Measurements from ENCODE around the gene CCL18. TPM values are rescaled to one million over a fixed set of nuclear protein-coding genes. Genes with fewer than 3 reads are reported as not detected.

Gene CCL18
- total and polyA plus RNA-seq, 2 of the 8 experiments (the other 6 are each of a cell fraction or from before 2014, with no cell fraction given), result not detected

DNA sequence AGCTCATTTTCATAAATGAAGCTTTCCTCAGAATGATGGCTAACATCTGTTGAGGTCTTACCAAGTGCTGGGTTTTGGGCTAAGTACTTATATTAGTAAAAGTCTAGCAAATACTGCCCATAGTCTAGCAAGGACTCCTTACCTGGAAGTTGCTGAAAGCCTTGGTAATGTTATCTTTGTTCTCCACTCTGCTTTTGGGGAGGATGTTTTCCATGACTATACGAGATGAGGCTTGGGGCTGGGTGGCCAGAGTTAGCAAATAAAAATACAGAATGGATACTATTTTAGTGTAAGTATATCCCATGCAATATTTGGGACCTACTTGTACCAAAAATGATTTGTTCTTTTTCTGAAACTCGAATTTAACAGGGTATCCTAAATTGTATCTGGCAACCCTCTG is 7.7 kb downstream of the CCL18 start:
- Histone ChIP-seq H2BK120ac (replicated peaks; ENCODE audit: low read depth, low read length) (no peak overlapping the region), H4K20me1 (replicated peaks in 1 of 2; ENCODE audit: control insufficient read depth in 1 of 2, insufficient read depth in 2 of 2, low read length in 2 of 2) (no peaks in the 10 kb centered on the region), H3K27me3 (replicated peaks in 1 of 4; ENCODE audit: control insufficient read depth in 3 of 4, extremely low read depth in 1 of 4, insufficient read depth in 3 of 4, low read length in 3 of 4) (no peaks in the 10 kb centered on the region), H2BK12ac (ENCODE audit: low read depth, low read length) (no peak overlapping the region), H3K79me2 (ENCODE audit: control insufficient read depth in 1 of 2, insufficient read depth in 2 of 2, low read length in 2 of 2) (no peaks in the 10 kb centered on the region), H3K79me1 (ENCODE audit: low read depth, low read length) (no peaks in the 10 kb centered on the region), H4K5ac (ENCODE audit: insufficient read length, low read depth, low read length) (no peak overlapping the region), H3K23me2 (ENCODE audit: low read depth, low read length) (no peaks in the 10 kb centered on the region), H3K56ac (replicated peaks; ENCODE audit: insufficient read length, low read depth, low read length) (no peak overlapping the region), H3K4me2 (ENCODE audit: insufficient read depth in 1 of 2, low read depth in 2 of 2, low read length in 2 of 2) (no peak overlapping the region), H3K27ac (ENCODE audit: low read depth, low read length) (no peak overlapping the region), H2BK20ac (ENCODE audit: low read length) (no peak overlapping the region), H3K14ac (ENCODE audit: insufficient read length) (no peak overlapping the region), H2AFZ (ENCODE audit: low read length) (no peak overlapping the region), H2BK5ac (ENCODE audit: low read depth, low read length) (no peak overlapping the region), H2BK15ac (ENCODE audit: low read length) (no peak overlapping the region), H3K4ac (replicated peaks; ENCODE audit: insufficient read length, low read depth, low read length) (no peak overlapping the region), H2AK5ac (ENCODE audit: low read depth, low read length) (no peak overlapping the region), H4K8ac (ENCODE audit: extremely low read depth, insufficient read depth, low read length) (no peak overlapping the region), H4K91ac (replicated peaks; ENCODE audit: insufficient read length, low read length) (no peak overlapping the region), H3K9me3 (ENCODE audit: insufficient read depth in 2 of 2, low read depth in 1 of 2, low read length in 1 of 2) (no peaks in the 10 kb centered on the region), H3K4me1 (replicated peaks in 1 of 4; ENCODE audit: control insufficient read depth in 3 of 4, insufficient read depth in 4 of 4, low read length in 3 of 4) (no peaks in the 10 kb centered on the region), H3K36me3 (ENCODE audit: control insufficient read depth in 2 of 4, insufficient read depth in 4 of 4, low read length in 3 of 4) (no peaks in the 10 kb centered on the region), H3K9ac (replicated peaks in 1 of 4; ENCODE audit: extremely low read depth in 1 of 4, low read depth in 3 of 4, low read length in 3 of 4) (no peak overlapping the region), H3K18ac (ENCODE audit: extremely low read depth, low read length) (no peak overlapping the region), H3K23ac (ENCODE audit: insufficient read length) (no peak overlapping the region), H3K4me3 (ENCODE audit: extremely low read depth in 1 of 4, insufficient read depth in 2 of 4, low read depth in 3 of 4, low read length in 4 of 4) (no peak overlapping the region)
- DNase-seq (ENCODE audit: low read depth in 1 of 2, low spot score in 2 of 2) (no peak), FAIRE-seq (no peak)
- ChIA-PET POLR2A (ENCODE audit: partially characterized antibody) (no interaction called here), CTCF (ENCODE audit: partially characterized antibody) (interaction anchor here (1.1 to 5.2 kb wide), 7 partner anchors 13 to 231 kb away, joined by 3 to 33 read pairs (median 5); partner anchors contain the start of genes CCL15 and CCL16)
- WGBS, 2 experiments (ENCODE audit: extremely low coverage in 1 of 2, insufficient coverage in 1 of 2, insufficient read length in 1 of 2, insufficient replicate concordance in 2 of 2, low coverage in 1 of 2, low lambda C conversion rate in 2 of 2, missing lambda C conversion rate in 1 of 2), result 88% methylated on average over 2 of the region's 2 CpGs; no CpG with 5 or more reads in 1 of the 2 experiments
- TF ChIP-seq SRF (IDR thresholded peaks at IDR 0.05; ENCODE audit: low read depth, low read length) (no peak), SIRT6 (IDR thresholded peaks at IDR 0.05; ENCODE audit: low read length) (no peak), KDM1A (IDR thresholded peaks at IDR 0.05; ENCODE audit: borderline replicate concordance, low read length) (no peak), POLR2AphosphoS5 (IDR thresholded peaks at IDR 0.05; ENCODE audit: low read depth, low read length) (no peak), RNF2 (IDR thresholded peaks at IDR 0.05; ENCODE audit: borderline replicate concordance, low read depth, low read length, missing control alignments, poor library complexity, severe bottlenecking) (no peak), SIX5 (IDR thresholded peaks at IDR 0.05; ENCODE audit: low read depth, low read length) (no peak), YY1 (IDR thresholded peaks at IDR 0.05; ENCODE audit: low read depth, low read length) (no peak), MAFK (IDR thresholded peaks at IDR 0.05; ENCODE audit: low read depth, low read length) (no peak), KDM4A (IDR thresholded peaks at IDR 0.05; ENCODE audit: low read depth, low read length, severe bottlenecking) (no peak), TAF1 (IDR thresholded peaks at IDR 0.05; ENCODE audit: low read depth, low read length) (no peak), SUZ12 (IDR thresholded peaks at IDR 0.05; ENCODE audit: low read length) (no peak), CBX5 (IDR thresholded peaks at IDR 0.05; ENCODE audit: low read depth, low read length) (no peak)
- TF ChIP-seq, protein P1, sequence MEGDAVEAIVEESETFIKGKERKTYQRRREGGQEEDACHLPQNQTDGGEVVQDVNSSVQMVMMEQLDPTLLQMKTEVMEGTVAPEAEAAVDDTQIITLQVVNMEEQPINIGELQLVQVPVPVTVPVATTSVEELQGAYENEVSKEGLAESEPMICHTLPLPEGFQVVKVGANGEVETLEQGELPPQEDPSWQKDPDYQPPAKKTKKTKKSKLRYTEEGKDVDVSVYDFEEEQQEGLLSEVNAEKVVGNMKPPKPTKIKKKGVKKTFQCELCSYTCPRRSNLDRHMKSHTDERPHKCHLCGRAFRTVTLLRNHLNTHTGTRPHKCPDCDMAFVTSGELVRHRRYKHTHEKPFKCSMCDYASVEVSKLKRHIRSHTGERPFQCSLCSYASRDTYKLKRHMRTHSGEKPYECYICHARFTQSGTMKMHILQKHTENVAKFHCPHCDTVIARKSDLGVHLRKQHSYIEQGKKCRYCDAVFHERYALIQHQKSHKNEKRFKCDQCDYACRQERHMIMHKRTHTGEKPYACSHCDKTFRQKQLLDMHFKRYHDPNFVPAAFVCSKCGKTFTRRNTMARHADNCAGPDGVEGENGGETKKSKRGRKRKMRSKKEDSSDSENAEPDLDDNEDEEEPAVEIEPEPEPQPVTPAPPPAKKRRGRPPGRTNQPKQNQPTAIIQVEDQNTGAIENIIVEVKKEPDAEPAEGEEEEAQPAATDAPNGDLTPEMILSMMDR (IDR thresholded peaks at IDR 0.05; ENCODE audit: control extremely low read depth in 1 of 3, insufficient read depth in 1 of 3, low read depth in 1 of 3, low read length in 3 of 3), result no peak

Measured in H1 (cell line).